Neutrophil (primary cell): Measurements from ENCODE around the gene HYI.

Experiments used
- H3K27ac ChIP-seq: fragments of 200-600 bp; sonication (generic); 2 replicates; pipeline ENCODE4 v1.5.1; 2016; ENCODE audit warnings: mild to moderate bottlenecking, moderate library complexity
- H3K27me3 ChIP-seq: fragments of 200-600 bp; sonication (generic); 2 replicates; pipeline ENCODE4 v1.6.0; 2016; ENCODE audit warnings: mild to moderate bottlenecking
- H3K36me3 ChIP-seq: fragments of 200-600 bp; sonication (generic); 2 replicates; pipeline ENCODE4 v1.5.1; 2017
- H3K4me1 ChIP-seq, 2 experiments: fragments of 200-600 bp in 1 of 2; sonication (generic) in 1 of 2; 1 replicate in 1 of 2; 2 replicates in 1 of 2; pipeline versions ENCODE4 v1.5.1 to v1.6.1; 2013 to 2016; ENCODE audit warnings: low read depth in 1 of 2, low read length in 1 of 2, mild to moderate bottlenecking in 1 of 2, moderate library complexity in 1 of 2; ENCODE audit not compliant: control insufficient read depth in 1 of 2, insufficient read depth in 1 of 2
- H3K4me3 ChIP-seq, 2 experiments: fragments of 200-600 bp in 1 of 2; sonication (generic) in 1 of 2; 1 replicate in 1 of 2; 2 replicates in 1 of 2; pipeline ENCODE4 v1.5.1; 2013 to 2016; ENCODE audit warnings: low read depth in 1 of 2, low read length in 1 of 2, mild to moderate bottlenecking in 1 of 2, moderate library complexity in 1 of 2
- H3K9me3 ChIP-seq: fragments of 200-600 bp; sonication (generic); 2 replicates; pipeline ENCODE4 v1.5.1; 2016
- CTCF ChIP-seq: fragments of 200-600 bp; sonication (generic); IDR thresholded peaks from 2 replicates; pipeline ENCODE4 v1.5.1; 2016; ENCODE audit warnings: antibody characterized with exemption

HYI gene

GRCh38 chr1:43469932-43470331, 16.2 kb upstream of the HYI start:
- H3K4me1 ChIP-seq: no peaks in the 10 kb centered on the region
- H3K9me3 ChIP-seq: no peaks in the 10 kb centered on the region
- H3K27me3 ChIP-seq: no peaks in the 10 kb centered on the region
- no peak for TF ChIP-seq CTCF
- no peaks in the 10 kb centered on the region for H3K36me3 ChIP-seq
- no peak overlapping the region for H3K27ac ChIP-seq
- no peak overlapping the region for H3K4me3 ChIP-seq

GRCh38 chr1:43468414-43468813, 14.7 kb upstream of the HYI start:
- no peak overlapping the region for H3K4me3 ChIP-seq
- H3K36me3 ChIP-seq: no peaks in the 10 kb centered on the region
- H3K4me1 ChIP-seq: no peaks in the 10 kb centered on the region
- no peak for TF ChIP-seq CTCF
- no peaks in the 10 kb centered on the region for H3K9me3 ChIP-seq
- H3K27me3 ChIP-seq: no peaks in the 10 kb centered on the region
- H3K27ac ChIP-seq: no peak overlapping the region

GRCh38 chr1:43466403-43466802, 12.7 kb upstream of the HYI start:
- no peak overlapping the region for H3K4me3 ChIP-seq
- no peaks in the 10 kb centered on the region for H3K4me1 ChIP-seq
- no peaks in the 10 kb centered on the region for H3K9me3 ChIP-seq
- H3K36me3 ChIP-seq: no peaks in the 10 kb centered on the region
- no peak overlapping the region for H3K27ac ChIP-seq
- no peak for TF ChIP-seq CTCF
- H3K27me3 ChIP-seq: no peaks in the 10 kb centered on the region

DNA sequence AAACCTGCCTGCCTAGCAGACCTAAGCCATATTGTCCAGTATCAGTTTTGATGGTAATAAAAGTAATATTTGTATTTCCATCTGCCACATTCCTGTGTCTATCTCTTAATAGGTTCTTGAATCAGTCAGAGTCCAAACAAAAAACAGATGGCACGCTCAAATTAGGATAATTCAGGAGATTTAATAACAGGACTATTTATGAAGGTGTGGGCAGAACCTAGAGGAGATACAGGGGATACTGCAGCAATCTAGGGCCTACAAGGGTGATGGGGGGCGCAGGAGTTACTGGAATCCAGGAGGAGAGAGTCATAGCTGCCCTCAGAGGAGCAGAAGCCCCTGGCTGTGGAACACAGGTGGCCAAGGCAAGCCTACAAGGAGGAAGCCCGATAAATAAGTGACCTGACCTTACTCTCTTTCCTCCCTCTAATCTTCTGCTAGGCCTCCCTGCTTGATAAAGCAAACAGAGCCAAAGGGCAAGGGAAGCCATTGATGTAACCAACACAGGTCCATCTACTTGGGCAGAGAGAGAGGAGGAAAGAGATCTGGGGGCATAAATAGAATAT, 11.9 kb upstream of the HYI start:
- Histone ChIP-seq H3K36me3 (no peaks in the 10 kb centered on the region), H3K27me3 (no peaks in the 10 kb centered on the region), H3K4me1 (no peaks in the 10 kb centered on the region), H3K4me3 (no peak overlapping the region), H3K27ac (no peak overlapping the region), H3K9me3 (no peaks in the 10 kb centered on the region)
- no peak for TF ChIP-seq CTCF

DNA sequence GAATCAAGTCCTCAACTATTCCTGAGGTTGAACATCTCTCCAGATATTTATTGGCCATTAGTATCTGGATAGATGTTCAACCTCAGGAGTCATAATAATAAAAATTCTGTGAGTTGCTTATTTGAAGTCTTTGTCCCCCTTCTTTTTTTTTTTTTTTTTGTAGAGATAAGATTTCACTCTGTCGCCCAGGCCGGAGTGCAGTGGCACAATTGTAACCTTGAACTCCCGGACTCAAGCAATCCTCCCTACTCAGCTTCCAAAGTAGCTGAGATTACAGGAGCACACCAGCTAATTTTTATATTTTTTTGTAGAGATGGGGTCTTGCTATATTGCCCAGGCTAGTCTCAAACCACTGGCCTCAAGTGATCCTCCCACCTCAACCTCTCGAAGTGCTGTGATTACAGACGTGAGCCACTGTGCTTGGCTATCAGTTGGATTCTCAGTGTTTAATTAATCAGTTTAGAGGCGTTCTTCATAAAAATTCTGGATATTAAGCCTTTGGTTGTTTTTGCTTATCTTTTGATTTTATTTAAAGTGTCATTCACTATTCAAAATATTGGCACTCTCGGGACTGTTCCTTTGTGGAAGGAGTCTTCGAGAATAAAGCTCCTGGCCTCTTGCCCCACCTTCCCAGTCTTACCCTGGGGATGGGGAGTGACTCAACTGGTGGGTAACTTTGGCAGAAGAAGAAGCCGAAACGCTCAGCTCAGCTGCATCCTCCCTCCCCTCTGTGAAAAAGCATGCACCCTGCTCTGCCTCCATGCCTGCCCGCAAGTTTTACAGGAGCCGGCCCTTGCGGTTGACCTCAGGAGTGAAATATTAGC, 11.2 kb upstream of the HYI start:
- no peaks in the 10 kb centered on the region for H3K36me3 ChIP-seq
- H3K9me3 ChIP-seq: no peaks in the 10 kb centered on the region
- no peaks in the 10 kb centered on the region for H3K27me3 ChIP-seq
- no peak overlapping the region for H3K27ac ChIP-seq
- no peak overlapping the region for H3K4me3 ChIP-seq
- no peak for TF ChIP-seq CTCF
- no peaks in the 10 kb centered on the region for H3K4me1 ChIP-seq
